Left forelimb (tissue), 1 donor: Measurements from ENCODE around the gene CD44.

ENCODE experiments used
- DNase-seq: peaks from one replicate; pipeline ENCODE4 v3.0.0-alpha.2; 2018; ENCODE audit warnings: low spot score

Gene CD44

DNA sequence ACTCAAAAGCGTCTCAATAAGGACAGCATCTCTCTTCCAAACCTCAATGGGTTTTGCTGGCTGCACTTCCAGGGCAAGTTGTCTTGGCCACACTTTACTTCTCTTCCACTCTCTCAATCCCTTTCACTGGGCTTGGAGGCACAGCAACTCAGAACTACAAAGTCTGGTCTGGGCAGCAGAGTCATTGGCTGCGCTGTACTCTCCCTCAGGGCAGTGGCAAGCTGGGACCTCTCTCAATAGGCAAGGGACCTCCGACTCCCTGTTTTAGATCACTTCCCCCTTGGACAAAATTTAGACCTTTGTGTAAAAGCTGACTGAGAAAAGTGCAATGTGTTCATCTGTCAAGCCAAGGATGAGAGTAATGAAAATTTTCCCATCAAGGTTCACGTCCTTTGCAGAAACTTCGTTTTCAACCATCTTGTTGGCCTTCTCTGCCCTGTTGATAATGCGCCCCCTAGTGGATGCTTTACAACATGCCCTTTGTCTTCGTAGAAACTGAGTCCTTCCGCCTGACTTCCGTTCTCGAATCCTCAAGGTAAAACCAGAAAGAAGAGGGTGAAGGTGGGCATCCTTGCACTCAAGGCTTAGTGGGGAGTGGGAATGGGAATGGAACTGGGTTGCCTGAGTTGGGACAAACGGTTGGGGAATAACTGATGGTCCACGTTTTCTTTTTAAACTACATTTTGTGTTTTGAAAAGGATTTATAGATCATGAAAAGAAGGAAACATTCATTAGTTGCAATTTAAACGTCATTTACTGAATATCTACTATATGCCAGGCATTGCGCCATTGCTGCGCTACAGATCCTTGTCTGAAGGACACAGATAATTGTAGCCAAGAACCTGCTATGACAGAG, 99.1 kb downstream of the CD44 start:
- no peak for DNase-seq

DNA sequence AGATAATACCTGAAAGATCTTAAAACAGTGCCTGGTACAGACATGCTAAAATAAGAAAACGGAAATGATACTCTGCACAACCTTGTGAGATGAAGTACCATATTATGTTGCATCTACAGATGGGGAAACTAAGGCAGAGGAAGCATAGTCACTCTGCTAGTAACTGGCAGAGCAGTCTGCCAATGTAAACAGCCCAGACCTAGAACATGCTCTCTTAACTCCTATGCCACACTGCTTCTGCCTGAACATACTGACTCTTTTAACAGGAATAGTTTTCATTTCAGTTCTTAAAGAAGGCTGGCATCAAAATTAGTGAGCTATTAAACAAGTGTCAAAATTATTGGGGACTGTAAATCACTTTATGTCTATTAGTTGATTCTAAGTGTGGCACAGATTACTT, 99.9 kb downstream of the CD44 start:
- no peak for DNase-seq

DNA sequence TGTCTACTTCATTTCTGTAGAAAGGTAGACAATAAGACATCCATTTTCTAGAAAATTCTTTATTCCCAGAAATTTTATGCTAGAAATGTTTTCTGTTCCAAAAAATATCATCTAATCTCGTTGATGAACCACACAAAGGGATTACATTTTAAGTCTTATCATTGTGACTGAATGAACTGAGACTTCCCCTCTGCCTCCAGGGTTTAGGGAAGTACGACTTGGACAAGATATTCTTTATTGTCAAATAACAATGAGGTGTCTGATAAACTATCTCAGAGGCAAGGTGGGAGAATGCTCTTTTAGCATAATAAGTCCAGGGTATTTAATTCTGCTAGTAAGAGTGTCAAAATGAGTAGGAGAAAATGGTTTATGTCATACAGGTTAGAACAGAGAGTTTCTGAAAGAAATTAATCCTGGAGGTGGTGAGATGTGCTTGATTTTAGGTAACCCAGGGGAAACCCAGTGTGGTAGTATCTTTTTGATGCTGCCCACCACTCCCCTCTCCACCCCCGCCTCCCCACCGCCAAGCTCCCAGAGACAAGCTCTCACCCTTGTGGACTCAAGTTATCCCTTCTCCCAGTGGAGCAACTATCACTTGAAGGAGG, 100.6 kb downstream of the CD44 start:
- DNase-seq = no peak

DNA sequence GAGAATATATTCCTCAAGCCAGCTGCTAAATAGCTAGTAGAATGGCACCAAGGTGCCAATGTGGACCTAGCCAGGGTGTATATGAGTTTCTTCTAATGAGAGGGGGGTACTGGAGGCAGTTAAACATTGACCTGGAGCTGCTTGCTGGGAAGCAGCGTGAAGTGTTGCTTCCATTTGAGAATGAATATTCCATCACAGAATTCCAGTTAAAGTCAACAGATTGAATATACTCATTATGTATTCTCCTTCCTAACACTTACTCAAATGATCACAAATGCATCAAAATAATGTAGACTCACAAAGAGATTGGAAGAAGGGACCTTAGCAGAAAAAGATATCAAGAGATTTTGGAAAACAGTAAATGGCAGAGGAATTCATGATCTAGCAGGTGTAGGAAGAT, 102.1 kb downstream of the CD44 start:
- no peak for DNase-seq

DNA sequence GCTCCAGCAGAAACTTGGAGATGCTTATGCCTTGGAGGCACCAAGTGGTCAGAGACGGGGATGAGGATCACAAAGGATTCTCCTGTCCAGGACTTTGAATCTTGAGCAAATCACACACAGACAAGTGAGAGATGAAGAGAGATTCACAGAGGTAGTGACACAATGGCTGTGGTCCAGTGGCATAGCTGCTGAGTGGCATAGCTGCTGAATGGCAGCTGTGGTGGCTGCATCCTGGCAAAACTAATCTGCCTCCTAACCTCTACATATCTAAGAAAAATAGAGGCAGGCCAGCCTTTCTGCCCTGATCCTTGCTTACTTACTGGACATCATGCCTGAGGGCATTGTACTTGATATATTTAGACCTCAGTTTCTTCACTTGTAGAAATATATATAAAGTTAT, 102.6 kb downstream of the CD44 start:
- no peak for DNase-seq

DNA sequence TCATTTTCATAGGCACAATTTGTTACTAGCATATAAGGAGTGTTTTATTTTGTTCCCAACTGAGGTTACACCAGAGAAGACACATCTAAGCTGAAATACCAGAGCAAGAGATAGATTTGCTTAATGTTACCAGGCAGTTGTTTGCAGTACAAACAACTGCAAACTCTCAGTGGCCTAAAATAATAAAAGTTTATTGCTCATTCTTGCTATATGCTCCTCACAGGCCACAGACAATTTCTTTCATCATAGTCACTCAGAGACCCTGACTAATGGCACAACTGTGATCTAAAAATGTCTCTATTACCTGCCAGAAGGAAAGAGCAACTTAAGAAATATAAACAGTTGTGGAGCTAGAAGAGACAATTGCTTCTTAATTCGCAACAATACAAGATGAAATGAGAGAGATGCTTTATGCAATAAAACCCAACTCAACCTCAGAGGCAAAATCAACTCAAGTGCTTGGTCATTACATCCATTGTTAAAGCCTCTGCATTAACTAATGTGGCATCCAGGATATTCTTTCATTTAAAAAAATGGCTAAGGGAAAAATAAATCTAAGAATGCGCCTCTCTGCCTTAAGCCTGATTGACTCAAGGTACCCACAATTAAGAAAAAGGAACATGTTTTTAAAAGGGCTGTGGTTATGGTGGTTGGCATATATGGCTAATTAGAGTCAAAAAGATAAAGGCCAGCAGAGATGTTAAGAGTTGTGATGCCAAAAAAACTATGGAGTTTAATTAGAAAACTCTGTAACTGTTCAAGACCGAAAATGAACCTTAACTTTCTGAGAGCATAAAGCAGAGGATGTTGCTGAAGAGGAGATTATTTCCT, 103.7 kb downstream of the CD44 start:
- DNase-seq = no peak

DNA sequence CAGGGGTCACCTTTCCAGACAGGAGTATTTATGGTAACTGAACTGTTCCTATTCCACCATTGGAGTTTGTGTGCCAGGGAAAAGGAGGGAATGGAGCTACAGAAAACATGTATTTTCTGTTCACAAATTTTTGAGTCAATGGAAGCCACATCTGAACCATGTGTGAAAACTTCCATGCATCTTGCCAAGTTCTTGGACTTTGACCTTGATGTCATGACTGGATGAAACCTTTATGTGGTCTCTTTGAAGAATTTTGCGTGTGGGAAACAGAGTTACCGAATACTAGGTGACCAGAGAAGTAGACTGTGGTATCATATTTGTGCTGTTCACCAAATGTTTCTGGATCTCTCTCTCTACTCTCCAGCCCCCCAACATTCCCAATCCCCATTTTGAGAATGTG, 104.8 kb downstream of the CD44 start:
- DNase-seq = no peak

DNA sequence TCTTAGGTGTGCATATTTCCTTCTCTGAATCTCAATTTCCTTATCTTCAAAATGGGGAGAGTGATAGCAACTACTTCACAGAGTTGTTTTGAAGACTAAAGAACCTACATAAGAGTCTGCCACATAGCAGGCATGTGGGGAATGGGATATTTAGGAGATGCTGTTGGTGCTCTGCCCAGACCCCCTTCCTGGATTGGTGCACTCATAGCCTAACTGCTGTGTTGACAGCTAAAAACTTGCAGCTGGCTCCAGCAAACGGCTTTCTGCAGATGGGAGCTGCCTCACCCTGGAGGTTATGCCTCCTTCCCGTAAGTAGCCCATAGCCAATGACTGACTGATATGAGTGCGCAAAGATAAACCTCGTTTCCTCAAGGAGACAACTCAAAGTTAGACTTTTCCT, 106.1 kb downstream of the CD44 start:
- no peak for DNase-seq

DNA sequence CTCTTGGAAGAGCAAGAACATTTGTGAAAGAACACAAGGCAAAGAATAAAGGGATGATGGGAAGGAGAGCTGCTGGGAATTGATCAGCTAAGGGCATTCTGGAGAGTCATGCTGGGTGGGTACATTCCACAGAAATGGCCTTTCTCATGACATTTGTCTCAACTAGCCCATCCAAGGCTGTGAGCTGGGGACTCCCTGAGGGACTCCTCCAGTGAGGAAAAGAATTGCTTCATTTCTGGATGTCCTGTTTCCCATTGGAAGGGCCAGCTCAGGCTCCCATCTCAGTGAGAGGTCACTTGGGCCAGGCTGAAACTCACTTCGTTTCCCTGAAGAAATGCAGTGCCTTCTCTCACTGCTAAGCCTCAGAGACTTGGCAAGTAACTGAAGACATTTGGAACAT, 106.8 kb downstream of the CD44 start:
- DNase-seq = no peak

DNA sequence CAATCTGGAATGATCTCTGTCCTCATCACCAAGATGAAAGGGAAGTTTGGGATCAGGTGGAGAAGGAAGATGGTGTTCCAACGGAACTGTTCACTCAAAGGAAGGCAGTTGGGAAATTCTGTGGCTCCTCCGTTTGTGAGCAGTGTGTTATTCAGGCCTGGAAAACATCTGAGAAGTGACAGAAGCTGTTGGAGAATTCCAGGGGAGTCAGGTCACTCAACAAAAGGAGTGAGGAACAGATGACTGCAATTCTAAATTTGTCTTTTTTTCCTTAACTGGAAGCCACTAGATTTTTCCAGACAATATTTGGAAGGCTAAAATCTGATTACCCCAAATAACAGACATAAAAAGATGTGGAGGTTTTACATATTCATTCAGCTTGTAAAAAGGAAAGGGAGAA, 107.8 kb downstream of the CD44 start:
- DNase-seq = no peak

DNA sequence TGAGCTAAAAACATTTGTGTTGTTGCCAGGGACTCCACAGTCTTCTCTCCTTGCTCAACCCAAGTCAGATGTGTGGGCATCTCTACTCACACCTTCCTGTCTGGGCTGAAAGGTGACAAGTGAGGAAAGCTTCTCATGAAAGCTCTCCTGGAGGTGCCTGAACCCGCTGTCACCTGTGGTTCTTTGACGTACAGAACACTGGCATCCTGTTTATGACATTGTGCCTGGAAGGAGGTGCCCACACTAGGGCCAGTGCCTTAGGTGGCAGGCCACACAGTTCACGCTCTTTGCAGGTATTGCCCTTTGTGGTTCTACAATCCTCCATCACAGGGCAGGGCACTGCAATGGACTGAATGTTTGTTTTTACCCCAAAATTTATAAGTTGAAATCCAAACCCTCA, 108.5 kb downstream of the CD44 start:
- no peak for DNase-seq

DNA sequence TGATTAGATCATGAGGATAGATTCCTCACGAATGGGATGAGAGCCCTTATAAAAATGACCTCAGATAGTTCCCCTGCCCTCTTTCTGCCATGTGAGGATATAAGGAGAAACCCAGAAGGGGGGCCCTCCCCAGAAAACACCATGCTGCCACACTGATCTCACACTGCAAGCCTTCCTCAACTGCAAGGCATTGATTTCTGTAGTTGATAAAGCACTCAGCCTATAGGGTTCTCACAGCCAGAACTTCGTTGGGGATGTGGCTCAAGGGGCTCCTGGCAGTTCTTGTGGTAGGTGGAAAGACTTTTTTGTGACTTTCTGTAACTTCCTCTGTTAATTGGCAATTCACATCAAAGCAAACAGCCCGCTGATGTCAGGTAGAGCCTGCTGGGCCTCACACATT, 108.9 kb downstream of the CD44 start:
- DNase-seq = no peak

DNA sequence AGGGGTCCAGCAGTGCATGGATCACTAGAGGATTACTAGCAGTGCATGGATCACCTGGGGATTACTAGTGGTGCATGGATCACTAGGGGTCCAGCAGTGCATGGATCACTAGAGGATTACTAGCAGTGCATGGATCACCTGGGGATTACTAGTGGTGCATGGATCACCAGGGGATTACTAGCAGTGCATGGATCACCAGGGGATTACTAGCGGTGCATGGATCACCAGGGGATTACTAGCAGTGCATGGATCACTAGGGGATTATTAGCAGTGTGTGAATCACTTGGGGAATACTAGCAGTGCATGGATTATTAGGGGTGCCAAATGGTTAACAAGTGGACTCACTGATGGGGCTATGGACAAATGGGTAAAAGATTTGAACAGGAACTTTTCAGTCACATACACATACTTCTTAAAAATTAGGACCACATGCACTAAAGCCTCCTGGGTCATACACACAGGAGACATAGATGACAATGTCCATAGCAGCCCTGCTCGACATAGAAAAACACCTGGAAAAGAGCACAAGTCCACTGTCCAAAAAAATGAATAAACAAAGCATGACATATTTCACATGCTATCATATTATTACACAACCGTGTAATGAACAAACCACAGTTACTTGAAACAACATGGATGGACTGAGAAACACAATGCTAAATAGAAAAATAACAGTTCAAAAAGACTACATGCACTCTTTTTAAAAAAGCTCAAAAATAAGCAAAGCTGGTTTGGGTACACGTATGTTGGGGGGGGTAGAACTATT, 109.8 kb downstream of the CD44 start:
- DNase-seq = no peak

DNA sequence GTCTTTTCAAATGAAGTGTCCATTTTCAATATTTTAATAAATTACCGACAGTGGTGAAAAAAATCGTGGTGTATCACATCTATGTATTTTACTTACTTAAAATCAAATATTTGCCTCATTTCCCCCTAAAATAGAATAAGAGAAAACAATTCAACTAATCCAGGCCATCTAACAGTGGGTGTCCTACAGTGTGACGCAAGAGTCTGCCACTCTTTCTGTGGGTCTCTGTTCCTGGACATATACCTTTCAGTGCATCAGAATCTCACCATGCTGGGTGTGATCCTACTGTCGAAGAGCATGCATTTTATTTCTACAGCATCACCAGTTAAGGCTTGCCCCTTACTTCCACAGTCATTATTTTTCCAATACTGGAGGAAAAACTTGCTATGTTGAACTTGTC, 111.2 kb downstream of the CD44 start:
- DNase-seq = no peak

DNA sequence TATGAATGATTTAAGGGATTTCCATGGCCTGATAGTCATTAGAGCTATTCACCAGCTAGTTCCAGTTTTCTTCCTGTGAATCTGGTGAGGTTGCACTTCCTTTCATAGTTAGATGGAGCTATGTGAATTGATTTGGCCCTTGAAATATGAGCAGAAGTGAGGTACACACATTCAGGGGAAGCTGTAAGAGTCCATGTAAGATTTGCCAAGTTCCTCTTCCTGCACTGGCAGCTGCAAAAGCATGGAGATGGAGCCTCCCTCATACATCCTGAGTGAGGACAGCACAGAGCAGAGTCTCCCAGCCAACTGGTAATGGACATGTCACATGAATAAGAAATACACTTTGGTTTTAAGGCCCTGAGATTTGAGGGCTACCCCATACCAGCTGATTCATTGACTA, 111.7 kb downstream of the CD44 start:
- no peak for DNase-seq

DNA sequence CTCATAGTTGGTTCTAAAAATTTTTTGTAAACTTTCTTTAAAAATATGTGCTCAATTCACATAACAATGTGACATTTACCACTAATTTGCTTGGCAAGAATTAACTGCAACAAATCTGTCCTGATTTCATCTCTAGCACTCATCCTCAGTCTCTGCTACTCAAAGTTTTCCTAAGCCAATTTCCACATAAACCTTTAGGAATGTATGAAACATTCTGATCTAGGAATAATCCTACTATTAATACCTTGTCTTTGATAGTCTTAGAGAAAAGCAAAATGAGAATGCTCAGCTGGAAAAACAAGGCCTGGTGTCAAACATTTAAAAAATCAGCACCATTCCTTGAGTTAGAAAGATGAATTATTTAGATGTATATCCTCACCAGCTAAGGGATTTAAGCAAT, 114.3 kb downstream of the CD44 start:
- DNase-seq = no peak

DNA sequence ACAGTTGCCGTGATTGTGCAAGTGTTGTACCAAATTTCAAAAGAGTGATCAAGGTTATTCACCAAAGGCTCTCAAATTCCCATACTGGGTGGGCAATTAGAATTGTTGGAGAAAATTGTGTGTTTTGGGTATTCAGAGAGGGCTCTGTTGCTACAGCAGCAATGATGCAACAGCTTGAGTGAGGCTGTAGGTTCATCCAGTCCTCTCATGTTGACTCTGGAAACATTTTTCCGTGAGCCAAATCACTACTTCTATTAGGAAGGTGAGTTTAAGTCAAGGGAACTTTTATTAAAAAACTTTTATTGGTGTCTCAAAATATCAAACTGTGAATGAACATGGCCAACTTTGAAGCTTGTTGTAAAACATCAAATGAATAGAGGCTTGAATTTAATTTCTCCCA, 116.5 kb downstream of the CD44 start:
- no peak for DNase-seq

DNA sequence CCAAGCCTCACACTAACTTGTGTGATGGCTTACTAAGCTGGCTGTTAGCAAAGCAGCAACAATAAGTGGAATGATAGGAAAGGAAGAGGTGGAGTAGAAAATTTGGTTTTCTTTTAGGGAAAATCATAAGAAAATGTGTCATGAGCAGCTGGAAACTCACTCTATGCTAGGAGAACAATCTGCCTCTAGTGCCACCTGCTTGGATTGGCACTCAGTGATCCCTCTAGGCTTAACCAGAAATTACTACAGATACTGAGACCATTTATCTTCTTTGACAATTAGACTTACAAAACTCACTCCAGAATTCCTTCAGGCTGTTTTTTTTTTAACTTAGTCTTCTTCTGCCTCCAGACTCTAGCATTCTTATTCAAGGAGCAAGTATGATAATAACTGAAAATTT, 117.3 kb downstream of the CD44 start:
- DNase-seq = no peak

DNA sequence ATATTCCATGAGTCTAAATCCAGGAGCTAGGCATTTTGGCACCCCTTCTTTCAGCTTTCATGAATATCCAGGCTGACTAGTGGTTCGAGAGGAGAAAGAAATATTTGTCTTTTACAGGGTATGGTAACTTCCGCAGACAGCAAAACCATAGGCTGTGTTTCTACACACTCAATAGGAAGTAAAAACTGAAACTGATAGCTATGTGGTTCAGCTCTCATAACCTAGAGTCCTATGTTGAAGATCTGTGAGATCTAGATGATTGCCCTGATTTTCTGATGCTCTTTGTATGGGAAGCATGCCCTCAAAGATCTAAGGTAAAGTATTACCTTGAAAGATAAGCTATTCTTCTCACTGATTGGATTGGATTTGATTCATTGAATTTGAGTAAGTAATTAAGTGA, 118.3 kb downstream of the CD44 start:
- DNase-seq = no peak

DNA sequence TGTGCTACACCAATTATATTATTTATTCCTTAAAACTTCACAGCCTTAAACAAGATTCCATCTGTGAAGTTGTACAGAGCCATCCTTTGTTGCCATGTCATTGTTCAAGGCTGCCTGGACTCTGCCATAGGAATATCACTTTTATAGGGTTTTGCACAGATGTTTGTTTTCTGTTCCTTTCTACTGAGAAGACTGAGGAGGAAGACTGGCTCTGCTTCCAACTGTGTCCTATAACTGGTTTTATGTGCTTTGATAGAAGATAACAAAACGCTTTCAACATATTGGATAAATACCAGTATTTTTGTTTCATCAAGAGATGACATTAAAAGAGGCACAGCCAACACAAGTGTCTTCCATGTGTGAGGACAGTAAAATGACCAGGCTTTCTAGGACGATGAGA, 120.6 kb downstream of the CD44 start:
- DNase-seq = no peak

DNA sequence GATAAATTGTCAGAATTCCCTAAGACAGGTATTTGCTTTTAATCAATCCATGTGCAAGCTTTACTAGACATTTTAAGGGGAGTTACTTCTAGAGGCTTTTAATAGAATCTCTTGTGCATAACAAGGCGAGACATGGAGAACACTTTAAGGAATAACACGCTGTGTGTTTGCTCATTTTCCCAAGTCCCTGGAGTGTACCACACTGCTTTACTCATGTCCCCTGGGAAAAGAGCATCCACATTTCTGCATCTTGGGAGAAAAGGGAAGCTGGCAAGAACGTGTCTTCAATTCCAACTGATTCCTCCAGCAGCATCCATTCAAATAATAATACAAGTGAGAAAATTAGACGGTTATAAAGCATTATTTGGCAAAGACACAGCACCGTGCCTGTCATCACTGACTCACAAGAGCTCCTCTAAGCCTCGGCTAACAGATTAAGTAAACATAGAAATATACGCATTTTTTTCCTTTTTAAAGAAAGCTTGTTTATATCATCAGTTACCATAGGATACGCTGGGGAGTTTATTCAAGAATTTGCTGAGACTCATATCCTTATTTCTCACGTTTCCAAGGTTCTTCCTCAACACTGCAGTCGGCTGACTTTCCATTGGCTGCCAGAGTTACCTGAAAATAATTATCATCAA, 121.5 kb downstream of the CD44 start:
- DNase-seq = no peak

DNA sequence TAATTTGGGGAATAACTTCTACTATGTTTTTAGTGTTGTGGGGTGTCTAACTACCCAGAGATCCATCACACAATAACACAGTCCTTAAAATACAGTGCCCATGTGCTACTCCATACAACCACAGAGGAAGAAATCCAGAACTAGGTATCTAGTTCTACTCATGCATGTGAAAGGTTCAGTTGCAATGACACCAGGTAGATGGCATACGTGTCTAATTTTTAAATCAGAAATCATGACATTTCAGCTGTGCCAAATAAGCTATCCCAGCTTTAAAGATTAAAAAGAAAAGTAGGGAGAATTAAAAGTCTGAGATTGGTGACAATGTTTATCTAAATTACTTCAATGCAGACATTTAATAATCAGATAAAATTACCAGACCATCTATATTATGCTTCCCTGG, 122.2 kb downstream of the CD44 start:
- no peak for DNase-seq
